DMS 273 (cell line): Measurements from ENCODE around the gene SOHLH1.

Experiments
- DNase-seq: peaks from one replicate; lab custom pipeline; 2025; ENCODE audit not compliant: unreplicated experiment; lab: John Stamatoyannopoulos, UW

Gene SOHLH1

GRCh38 chr9:135729480-135729879 lies 30.2 kb upstream of the SOHLH1 start:
- DNase-seq, result no peak

- DNase-seq, result no peak
Measured at GRCh38 chr9:135728436-135729110, 29.3 kb upstream of the SOHLH1 start.

- no peak for DNase-seq
Measured at GRCh38 chr9:135727257-135727875, 28.1 kb upstream of the SOHLH1 start.

- DNase-seq, result peak; percentile 29
Measured at GRCh38 chr9:135726138-135726853, 27.0 kb upstream of the SOHLH1 start.

- DNase-seq, result no peak
Measured at GRCh38 chr9:135724186-135724787, 25.0 kb upstream of the SOHLH1 start.

GRCh38 chr9:135722365-135722764 lies 23.1 kb upstream of the SOHLH1 start:
- no peak for DNase-seq

GRCh38 chr9:135719472-135719871 lies 20.2 kb upstream of the SOHLH1 start:
- DNase-seq, result no peak

- peak; percentile 63 for DNase-seq
Measured at GRCh38 chr9:135718616-135719015, 19.3 kb upstream of the SOHLH1 start.

- no peak for DNase-seq
Measured at GRCh38 chr9:135717410-135717809, 18.1 kb upstream of the SOHLH1 start.

- no peak for DNase-seq
Measured at GRCh38 chr9:135716045-135716444, 16.8 kb upstream of the SOHLH1 start.

- DNase-seq, result no peak
Measured at GRCh38 chr9:135715056-135715595, 15.8 kb upstream of the SOHLH1 start.

- DNase-seq, result no peak
Measured at GRCh38 chr9:135714242-135715055, 15.2 kb upstream of the SOHLH1 start.

- DNase-seq, result peak; percentile 41
Measured at GRCh38 chr9:135712613-135713295, 13.5 kb upstream of the SOHLH1 start.

GRCh38 chr9:135711881-135712280 lies 12.6 kb upstream of the SOHLH1 start:
- no peak for DNase-seq

- peak; percentile 60 for DNase-seq
Measured at GRCh38 chr9:135711391-135711790, 12.1 kb upstream of the SOHLH1 start.

GRCh38 chr9:135708164-135708563 lies 8.9 kb upstream of the SOHLH1 start:
- DNase-seq, result no peak

GRCh38 chr9:135707252-135708138 lies 8.2 kb upstream of the SOHLH1 start:
- no peak for DNase-seq

- DNase-seq, result no peak
Measured at GRCh38 chr9:135706288-135706687, 7.0 kb upstream of the SOHLH1 start.

GRCh38 chr9:135705376-135705775 lies 6.1 kb upstream of the SOHLH1 start:
- DNase-seq, result no peak
